HG03196 (cell line): ENCODE data around the gene SNAPC1.
"Not testable (repeated sequence)": the region's sequence is repeated elsewhere in the genome, so short reads cannot be mapped to it uniquely, and the experiment has no call there.

Experiments
- ATAC-seq: cut with Tn5 transposase; IDR thresholded peaks from one replicate; pipeline ENCODE4 v1.9.1; 2021; ENCODE audit not compliant: unreplicated experiment

Gene SNAPC1

GRCh38 chr14:61761959-61762786, at the start of gene SNAPC1:
Gene SNAPC1 (plus strand): TSS chr14:61762420. CDS start chr14:61762461, 41 bp downstream.
- ATAC-seq: peak; percentile 98

GRCh38 chr14:61713724-61714437, 48.3 kb upstream of the SNAPC1 start:
- ATAC-seq: no peak

GRCh38 chr14:61716956-61717355, 45.3 kb upstream of the SNAPC1 start:
- no peak for ATAC-seq

DNA sequence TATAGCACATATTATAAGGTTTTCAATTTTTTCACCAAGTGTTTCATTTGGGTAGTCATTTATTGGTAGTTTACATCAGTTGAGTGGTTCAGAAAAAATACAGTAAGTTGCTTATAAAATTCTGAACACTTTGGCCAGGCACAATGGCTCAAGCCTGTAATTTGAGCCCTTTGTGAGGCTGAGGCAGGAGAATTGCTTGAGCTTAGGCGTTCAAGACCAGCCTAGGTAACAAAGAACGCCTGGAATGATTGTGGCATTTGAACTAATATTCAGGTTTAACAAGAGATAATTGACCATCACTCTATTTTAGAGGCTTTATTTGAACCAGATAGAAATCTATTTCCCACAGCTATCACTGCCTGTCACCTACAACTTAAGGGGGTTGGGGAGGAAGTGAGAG, 44.2 kb upstream of the SNAPC1 start:
- ATAC-seq: no peak

DNA sequence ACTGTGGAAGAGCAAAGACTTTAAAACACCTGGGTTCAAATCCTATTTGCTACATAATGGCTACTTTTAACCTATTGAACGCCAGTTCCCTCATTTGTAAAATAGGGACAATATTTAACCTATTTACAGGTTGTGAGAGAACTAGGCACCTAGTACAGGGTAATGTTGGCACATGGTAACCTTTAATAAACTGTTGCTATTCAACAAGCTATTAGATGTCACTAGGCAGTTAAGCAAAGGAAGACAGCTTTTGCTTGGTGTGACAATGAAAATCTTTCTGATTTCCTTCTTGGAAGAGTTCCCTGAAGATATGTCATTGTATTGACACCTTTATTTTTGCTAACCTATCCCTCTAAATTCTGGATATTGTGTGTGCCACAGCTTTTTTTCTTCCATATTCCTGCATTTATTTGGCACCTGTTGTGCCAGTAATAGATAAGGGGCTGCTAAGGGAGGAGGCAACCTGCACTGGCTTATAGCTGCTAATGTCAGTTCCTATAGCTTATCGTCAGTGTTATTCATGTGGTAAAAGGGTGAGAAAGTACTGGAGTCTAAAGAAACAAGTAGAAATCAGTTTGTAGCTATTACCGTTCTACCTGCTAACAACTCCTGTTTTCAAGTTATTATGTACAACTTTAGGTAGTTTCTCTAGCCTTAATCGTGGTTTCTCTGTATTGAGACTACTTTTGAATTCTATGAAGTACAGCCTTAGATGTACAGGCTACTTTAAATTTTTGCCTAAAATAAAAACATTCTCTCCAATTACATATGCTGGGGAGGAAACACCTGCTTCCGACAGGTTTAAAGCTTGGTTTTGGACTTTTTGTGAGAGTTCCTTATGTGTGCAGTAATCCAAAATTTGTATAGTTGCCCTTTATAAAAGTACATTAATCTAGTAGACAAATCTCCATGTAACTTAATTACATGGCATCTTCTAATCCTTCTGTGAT, 42.6 kb upstream of the SNAPC1 start:
- no peak for ATAC-seq

GRCh38 chr14:61720294-61720661, 41.9 kb upstream of the SNAPC1 start:
- ATAC-seq: no peak

DNA sequence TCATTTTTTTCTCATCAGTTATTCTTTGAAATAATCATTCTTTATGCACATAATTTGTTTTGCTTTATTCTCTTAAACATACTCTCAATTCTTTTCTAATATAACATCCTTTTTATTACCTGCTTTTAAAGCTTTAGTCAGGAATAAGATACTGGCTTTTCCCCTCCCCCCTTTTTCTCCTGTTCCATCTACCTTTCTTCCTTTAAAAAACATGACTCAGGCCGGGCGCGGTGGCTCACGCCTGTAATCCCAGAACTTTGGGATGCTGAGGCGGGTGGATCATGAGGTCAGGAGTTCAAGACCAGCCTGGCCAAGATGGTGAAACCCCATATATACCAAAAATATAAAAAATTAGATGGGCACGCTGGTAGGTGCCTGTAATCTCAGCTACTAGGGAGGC, 41.5 kb upstream of the SNAPC1 start:
- no peak for ATAC-seq

- no peak for ATAC-seq
Observed at GRCh38 chr14:61724133-61724532, 38.1 kb upstream of the SNAPC1 start.

DNA sequence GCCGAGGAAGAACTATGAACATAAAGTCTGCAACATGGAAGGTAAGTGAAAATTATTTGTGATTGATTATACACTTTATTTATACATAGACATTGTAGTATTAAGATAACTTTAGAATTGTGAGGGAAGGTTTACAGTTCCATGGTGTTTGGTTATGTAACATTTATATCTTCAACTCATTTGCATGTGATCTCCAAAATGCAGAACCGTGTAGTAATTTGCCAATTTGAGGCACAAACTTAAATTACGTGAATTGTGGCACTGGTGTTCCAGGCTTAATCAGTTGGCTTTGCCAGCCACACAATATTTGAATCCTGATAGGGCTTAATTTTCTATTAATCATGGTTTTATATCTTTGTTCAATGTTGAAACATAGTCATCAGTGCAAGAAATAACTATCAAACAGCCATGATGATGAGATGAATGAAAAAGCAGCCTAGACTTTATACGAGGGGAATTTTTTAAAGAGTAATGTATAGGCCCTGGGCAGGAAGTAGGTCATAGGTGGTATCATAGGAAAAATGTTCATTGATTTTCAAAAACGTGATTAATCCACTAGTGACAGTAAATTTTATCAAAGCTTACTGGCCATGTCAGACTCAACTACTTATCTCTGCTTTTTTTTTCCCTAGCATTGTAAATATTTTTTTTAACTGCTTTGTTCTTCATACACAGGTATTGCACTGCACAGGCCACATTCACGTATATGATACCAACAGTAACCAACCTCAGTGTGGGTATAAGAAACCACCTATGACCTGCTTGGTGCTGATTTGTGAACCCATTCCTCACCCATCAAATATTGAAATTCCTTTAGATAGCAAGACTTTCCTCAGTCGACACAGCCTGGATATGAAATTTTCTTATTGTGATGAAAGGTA, 35.2 kb upstream of the SNAPC1 start:
- no peak for ATAC-seq

GRCh38 chr14:61730756-61731373, 31.4 kb upstream of the SNAPC1 start:
- ATAC-seq: no peak

GRCh38 chr14:61733972-61734371, 28.2 kb upstream of the SNAPC1 start:
- no peak for ATAC-seq

GRCh38 chr14:61736751-61737150, 25.5 kb upstream of the SNAPC1 start:
- no peak for ATAC-seq

DNA sequence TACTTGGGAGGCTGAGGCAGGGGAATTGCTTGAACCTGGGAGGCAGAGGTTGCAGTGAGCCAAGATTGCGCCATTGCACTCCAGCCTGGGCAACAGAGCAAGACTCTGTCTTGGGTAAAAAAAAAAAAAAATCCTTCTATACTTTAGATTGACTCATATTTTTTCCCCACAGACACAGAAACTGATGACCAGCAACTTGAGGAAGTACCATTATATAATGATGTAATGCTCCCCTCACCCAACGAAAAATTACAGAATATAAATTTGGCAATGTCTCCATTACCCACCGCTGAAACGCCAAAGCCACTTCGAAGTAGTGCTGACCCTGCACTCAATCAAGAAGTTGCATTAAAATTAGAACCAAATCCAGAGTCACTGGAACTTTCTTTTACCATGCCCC, 24.3 kb upstream of the SNAPC1 start:
- ATAC-seq: no peak

- ATAC-seq: no peak
Observed at GRCh38 chr14:61739133-61739532, 23.1 kb upstream of the SNAPC1 start.

DNA sequence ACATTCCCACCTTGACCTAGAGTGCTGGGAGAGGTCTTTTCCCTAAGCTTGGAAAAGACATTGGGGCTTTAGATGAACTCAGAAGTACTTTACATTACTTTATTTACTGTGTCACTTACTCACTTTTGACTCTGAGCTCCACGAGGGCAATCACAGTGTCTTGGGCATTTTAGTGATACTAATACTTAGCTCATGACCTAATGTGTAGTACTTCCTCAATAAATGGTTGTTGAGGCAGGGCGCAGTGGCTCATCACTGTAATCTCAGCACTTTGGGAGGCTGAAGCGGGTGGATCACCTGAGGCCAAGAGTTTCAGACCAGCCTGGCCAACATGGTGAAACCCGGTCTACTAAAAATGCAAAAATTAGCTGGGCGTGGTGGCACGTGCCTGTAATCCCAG, 19.8 kb upstream of the SNAPC1 start:
- ATAC-seq: no peak

GRCh38 chr14:61744238-61744637, 18.0 kb upstream of the SNAPC1 start:
- ATAC-seq: no peak

DNA sequence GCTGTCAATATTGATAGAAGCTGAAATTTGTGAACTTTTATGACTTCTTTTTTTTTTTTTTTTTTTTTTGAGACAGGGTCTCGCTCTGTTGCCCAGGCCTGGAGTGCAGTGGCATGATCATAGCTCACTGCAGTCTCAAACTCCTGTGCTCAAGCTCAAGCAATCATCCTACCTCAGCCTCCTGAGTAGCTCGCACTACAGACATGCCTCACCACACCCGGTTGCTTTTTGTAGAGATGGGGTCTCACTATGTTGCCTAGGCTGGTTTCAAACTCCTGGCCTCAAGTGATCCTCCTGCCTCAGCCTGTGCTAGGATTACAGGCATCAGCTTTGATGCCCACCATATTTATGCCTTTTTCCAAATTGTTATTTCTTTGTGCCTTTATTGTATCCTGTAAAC, 15.9 kb upstream of the SNAPC1 start:
- not testable (repeated sequence) for ATAC-seq

- no peak for ATAC-seq
Observed at GRCh38 chr14:61746881-61747280, 15.3 kb upstream of the SNAPC1 start.

DNA sequence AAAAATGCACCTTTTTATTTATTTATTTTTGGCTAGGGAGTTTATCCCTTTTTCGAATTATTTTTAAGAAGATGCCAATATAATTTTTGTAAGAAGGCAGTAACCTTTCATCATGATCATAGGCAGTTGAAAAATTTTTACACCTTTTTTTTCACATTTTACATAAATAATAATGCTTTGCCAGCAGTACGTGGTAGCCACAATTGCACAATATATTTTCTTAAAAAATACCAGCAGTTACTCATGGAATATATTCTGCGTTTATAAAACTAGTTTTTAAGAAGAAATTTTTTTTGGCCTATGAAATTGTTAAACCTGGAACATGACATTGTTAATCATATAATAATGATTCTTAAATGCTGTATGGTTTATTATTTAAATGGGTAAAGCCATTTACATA, 14.9 kb upstream of the SNAPC1 start:
- ATAC-seq: no peak

- no peak for ATAC-seq
Observed at GRCh38 chr14:61749264-61749663, 13.0 kb upstream of the SNAPC1 start.
